Nephron progenitor cell (in vitro differentiated cells): ENCODE results near the gene RUSF1.

ENCODE experiments used
- DNase-seq: peaks from one replicate; pipeline ENCODE4 v3.0.0; 2021
- H3K27ac Mint-ChIP-seq: 2 replicates; pipeline ENCODE4 v1.8.0; 2021; ENCODE audit warnings: mild to moderate bottlenecking, moderate library complexity, mixed read lengths
- H3K27me3 Mint-ChIP-seq: 2 replicates; pipeline ENCODE4 v1.8.0; 2021; ENCODE audit warnings: mild to moderate bottlenecking, low read depth, mixed read lengths; ENCODE audit not compliant: poor library complexity
- H3K36me3 Mint-ChIP-seq: 2 replicates; pipeline ENCODE4 v1.8.0; 2021; ENCODE audit warnings: low read depth, mixed read lengths
- H3K4me1 Mint-ChIP-seq: 2 replicates; pipeline ENCODE4 v1.8.0; 2021; ENCODE audit warnings: mixed read lengths
- H3K4me3 Mint-ChIP-seq: 2 replicates; pipeline ENCODE4 v1.8.0; 2021; ENCODE audit warnings: mild to moderate bottlenecking, moderate library complexity, mixed read lengths
- H3K9me3 Mint-ChIP-seq: 2 replicates; pipeline ENCODE4 v1.8.0; 2021; ENCODE audit warnings: mild to moderate bottlenecking, moderate library complexity, mixed read lengths
- TF ChIP-seq, protein P1 (sequence below): fragments of 200-600 bp; sonication (generic); IDR thresholded peaks from 2 replicates; pipeline ENCODE4 v1.5.0; 2021; ENCODE audit warnings: antibody characterized with exemption

Gene RUSF1

GRCh38 chr16:31521368-31521767 is 13.2 kb upstream of the RUSF1 start:
- no peak overlapping the region for H3K27ac Mint-ChIP-seq
- no peak overlapping the region for H3K4me3 Mint-ChIP-seq
- TF ChIP-seq, protein P1, sequence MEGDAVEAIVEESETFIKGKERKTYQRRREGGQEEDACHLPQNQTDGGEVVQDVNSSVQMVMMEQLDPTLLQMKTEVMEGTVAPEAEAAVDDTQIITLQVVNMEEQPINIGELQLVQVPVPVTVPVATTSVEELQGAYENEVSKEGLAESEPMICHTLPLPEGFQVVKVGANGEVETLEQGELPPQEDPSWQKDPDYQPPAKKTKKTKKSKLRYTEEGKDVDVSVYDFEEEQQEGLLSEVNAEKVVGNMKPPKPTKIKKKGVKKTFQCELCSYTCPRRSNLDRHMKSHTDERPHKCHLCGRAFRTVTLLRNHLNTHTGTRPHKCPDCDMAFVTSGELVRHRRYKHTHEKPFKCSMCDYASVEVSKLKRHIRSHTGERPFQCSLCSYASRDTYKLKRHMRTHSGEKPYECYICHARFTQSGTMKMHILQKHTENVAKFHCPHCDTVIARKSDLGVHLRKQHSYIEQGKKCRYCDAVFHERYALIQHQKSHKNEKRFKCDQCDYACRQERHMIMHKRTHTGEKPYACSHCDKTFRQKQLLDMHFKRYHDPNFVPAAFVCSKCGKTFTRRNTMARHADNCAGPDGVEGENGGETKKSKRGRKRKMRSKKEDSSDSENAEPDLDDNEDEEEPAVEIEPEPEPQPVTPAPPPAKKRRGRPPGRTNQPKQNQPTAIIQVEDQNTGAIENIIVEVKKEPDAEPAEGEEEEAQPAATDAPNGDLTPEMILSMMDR = no peak
- H3K4me1 Mint-ChIP-seq = no peaks in the 10 kb centered on the region
- peaks cover 15% of the 10 kb centered on the region for H3K9me3 Mint-ChIP-seq
- H3K27me3 Mint-ChIP-seq = peaks cover 22% of the 10 kb centered on the region
- no peak for DNase-seq
- H3K36me3 Mint-ChIP-seq = no peaks in the 10 kb centered on the region

GRCh38 chr16:31519759-31520431 is 11.7 kb upstream of the RUSF1 start:
- Mint-ChIP-seq H3K9me3 (peaks cover 24% of the 10 kb centered on the region), H3K27ac (no peak overlapping the region), H3K4me3 (no peak overlapping the region), H3K4me1 (no peaks in the 10 kb centered on the region), H3K27me3 (peaks cover 21% of the 10 kb centered on the region), H3K36me3 (no peaks in the 10 kb centered on the region)
- TF ChIP-seq, protein P1 = no peak
- no peak for DNase-seq

GRCh38 chr16:31517800-31518402 is 9.7 kb upstream of the RUSF1 start:
- Mint-ChIP-seq H3K4me3 (no peak overlapping the region), H3K36me3 (no peaks in the 10 kb centered on the region), H3K4me1 (no peaks in the 10 kb centered on the region), H3K9me3 (peaks cover 24% of the 10 kb centered on the region), H3K27ac (no peak overlapping the region), H3K27me3 (peaks cover 22% of the 10 kb centered on the region)
- DNase-seq = no peak
- TF ChIP-seq, protein P1 = no peak

GRCh38 chr16:31513884-31514283 is 5.7 kb upstream of the RUSF1 start:
- DNase-seq = no peak
- peaks cover 35% of the 10 kb centered on the region for H3K27me3 Mint-ChIP-seq
- H3K9me3 Mint-ChIP-seq = peaks cover 24% of the 10 kb centered on the region
- TF ChIP-seq, protein P1 = no peak
- H3K4me3 Mint-ChIP-seq = no peak overlapping the region
- no peaks in the 10 kb centered on the region for H3K36me3 Mint-ChIP-seq
- H3K27ac Mint-ChIP-seq = no peak overlapping the region
- peaks cover 11% of the 10 kb centered on the region for H3K4me1 Mint-ChIP-seq

DNA sequence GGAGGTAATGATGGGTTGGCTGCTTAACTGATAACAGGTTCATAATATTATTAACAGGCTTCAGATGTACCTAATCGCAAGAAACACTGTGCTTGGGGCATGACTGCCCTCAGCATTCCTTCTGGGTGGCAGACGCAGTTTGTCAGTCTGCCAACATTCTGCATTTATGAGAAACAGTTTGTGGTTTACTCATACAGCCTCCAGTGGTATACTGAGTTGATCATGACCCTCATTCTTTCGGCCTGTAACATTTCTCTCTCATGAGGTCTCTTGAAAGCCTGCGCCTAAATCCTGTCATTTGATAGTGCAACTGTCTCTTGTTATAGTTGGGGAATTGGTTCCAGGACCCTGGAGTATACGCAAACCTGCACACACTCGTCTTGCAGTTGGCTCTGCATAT is 4.9 kb upstream of the RUSF1 start:
- Mint-ChIP-seq H3K4me3 (no peak overlapping the region), H3K4me1 (peaks cover 16% of the 10 kb centered on the region), H3K27me3 (peaks cover 35% of the 10 kb centered on the region), H3K27ac (no peak overlapping the region), H3K9me3 (peaks cover 23% of the 10 kb centered on the region), H3K36me3 (no peaks in the 10 kb centered on the region)
- DNase-seq = no peak
- TF ChIP-seq, protein P1 = no peak
